ENCODE measurements around the gene ACTG1. TPM values are rescaled to one million over a fixed set of nuclear protein-coding genes. Genes with fewer than 3 reads are reported as not detected.

ACTG1 gene
- total RNA-seq, 4 donors from 2014 or later, result 1,168 to 4,304 (median 2,945) TPM

DNA sequence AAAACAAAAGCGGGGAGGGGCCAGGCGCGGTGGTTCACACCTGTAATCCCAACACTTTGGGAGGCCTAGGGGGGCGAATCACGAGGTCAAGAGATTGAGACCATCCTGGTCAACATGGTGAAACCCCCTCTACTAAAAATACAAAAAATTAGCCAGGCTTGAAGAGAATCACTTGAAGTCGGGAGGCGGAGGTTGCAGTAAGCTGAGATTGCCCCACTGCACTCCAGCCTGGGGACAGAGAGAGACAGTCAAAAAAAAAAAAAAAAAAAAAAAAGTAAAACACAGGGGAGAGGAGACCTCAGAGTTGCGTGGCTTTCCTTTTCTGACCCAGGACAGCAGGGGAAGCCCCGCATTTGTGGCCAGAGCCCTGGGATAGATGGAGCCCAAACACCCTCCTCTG, 19.9 kb downstream of the ACTG1 start:
- H3K27ac ChIP-seq, result peak overlapping the region in 2 of 3 donors; percentile 44 to 88
- peak; percentile 58 to 65 for DNase-seq
- peaks cover 20 to 44% of the 10 kb centered on the region in 2 donors for H3K4me1 ChIP-seq
- no peaks in the 10 kb centered on the region for H3K36me3 ChIP-seq
- TF ChIP-seq POLR2A (IDR thresholded peaks at IDR 0.05), result no peak
- TF ChIP-seq, protein P1, sequence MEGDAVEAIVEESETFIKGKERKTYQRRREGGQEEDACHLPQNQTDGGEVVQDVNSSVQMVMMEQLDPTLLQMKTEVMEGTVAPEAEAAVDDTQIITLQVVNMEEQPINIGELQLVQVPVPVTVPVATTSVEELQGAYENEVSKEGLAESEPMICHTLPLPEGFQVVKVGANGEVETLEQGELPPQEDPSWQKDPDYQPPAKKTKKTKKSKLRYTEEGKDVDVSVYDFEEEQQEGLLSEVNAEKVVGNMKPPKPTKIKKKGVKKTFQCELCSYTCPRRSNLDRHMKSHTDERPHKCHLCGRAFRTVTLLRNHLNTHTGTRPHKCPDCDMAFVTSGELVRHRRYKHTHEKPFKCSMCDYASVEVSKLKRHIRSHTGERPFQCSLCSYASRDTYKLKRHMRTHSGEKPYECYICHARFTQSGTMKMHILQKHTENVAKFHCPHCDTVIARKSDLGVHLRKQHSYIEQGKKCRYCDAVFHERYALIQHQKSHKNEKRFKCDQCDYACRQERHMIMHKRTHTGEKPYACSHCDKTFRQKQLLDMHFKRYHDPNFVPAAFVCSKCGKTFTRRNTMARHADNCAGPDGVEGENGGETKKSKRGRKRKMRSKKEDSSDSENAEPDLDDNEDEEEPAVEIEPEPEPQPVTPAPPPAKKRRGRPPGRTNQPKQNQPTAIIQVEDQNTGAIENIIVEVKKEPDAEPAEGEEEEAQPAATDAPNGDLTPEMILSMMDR (IDR thresholded peaks at IDR 0.05), result no peak
- no peaks in the 10 kb centered on the region for H3K27me3 ChIP-seq
- H3K4me3 ChIP-seq (replicated peaks in 1 of 3), result no peak overlapping the region
- WGBS, 2 donors, result 39 to 45% methylated on average over 9 of the region's 9 CpGs
- intact Hi-C loops (cut with DNase I), result no loop called here
- H3K9me3 ChIP-seq, result no peaks in the 10 kb centered on the region

DNA sequence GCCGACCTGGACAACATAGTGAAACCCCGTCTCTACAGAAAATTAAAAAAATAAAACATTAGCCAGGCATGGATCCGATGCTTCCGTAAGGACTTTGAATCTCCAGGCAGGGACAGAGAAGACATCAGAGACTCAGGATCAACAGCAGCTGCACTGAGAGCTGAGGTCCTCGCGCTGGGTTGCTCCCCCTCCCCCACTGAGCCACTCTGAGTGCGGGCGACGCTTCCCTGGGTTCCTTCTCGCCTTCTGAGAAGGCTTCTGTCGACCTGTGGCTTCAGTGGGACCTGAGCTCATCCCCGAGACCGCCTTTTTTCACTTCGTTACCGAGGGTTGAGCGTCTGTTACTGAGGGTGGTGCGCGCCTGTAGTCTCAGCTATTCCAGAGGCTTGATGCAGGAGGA, 20.4 kb downstream of the ACTG1 start:
- TF ChIP-seq POLR2A (IDR thresholded peaks at IDR 0.05), result no peak
- H3K27me3 ChIP-seq, result no peaks in the 10 kb centered on the region
- WGBS, 2 donors, result 33 to 52% methylated on average over 18 of the region's 18 CpGs
- H3K27ac ChIP-seq, result peak overlapping the region; percentile 26 to 88 (median 44)
- peaks cover 25 to 48% of the 10 kb centered on the region in 2 donors for H3K4me1 ChIP-seq
- intact Hi-C loops (cut with DNase I), result no loop called here
- no peak overlapping the region for H3K4me3 ChIP-seq (replicated peaks in 1 of 3)
- H3K36me3 ChIP-seq, result no peaks in the 10 kb centered on the region
- H3K9me3 ChIP-seq, result no peaks in the 10 kb centered on the region
- peak; percentile 61 to 70 for DNase-seq

DNA sequence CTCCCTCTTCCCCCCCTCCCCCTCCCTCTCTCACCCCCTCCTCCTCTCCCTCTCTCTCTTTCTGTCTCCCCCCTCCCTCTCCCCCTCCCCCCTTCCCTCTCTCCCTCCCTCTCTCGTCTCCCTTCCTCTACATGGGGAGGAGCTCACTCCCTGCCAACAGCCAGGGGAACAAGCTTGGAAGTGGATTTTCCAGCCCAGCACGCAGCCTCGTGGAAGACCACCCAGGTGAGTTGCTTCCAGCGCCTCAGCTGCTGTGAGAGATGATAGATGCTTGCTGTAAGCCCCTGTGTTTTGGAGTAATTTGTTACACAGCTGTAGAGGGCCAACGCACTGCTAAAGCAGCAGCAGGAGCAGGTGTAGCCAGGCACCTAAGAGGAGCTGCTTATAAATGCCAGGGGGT, 20.8 kb downstream of the ACTG1 start:
- Histone ChIP-seq H3K27ac (peak overlapping the region; percentile 26 to 88 (median 44)), H3K27me3 (no peaks in the 10 kb centered on the region), H3K4me1 (peaks cover 25 to 48% of the 10 kb centered on the region in 2 donors), H3K4me3 (replicated peaks in 1 of 3) (no peak overlapping the region), H3K36me3 (no peaks in the 10 kb centered on the region), H3K9me3 (no peaks in the 10 kb centered on the region)
- WGBS, 2 donors, result 16% methylated on average over 3 of the region's 5 CpGs; no CpG with 5 or more reads in 1 of the 2 donors
- DNase-seq, result peak; percentile 30 to 51
- intact Hi-C loops (cut with DNase I), result no loop called here
- TF ChIP-seq, protein P1 (IDR thresholded peaks at IDR 0.05), result no peak
- TF ChIP-seq POLR2A (IDR thresholded peaks at IDR 0.05), result no peak

DNA sequence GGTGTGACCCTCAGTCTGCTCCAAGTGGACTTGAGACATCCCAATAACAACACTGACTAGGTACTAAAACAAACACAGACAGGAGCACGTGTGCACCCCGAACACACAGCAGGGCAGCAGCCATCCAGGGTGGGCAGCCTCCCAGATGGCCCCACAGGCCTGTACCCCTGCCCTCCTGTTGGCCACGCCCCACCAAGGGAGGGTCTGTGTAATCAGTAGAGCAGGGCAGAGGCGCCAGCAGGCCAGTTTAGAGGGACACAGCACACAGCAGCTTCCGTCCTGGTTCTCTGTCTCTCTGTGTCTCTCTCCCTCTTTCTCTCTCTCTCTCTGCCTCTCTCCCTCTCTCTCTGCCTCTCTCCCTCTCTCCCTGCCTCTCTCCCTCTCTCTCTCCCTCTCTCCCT, 21.4 kb downstream of the ACTG1 start:
- intact Hi-C loops (cut with DNase I), result no loop called here

DNA sequence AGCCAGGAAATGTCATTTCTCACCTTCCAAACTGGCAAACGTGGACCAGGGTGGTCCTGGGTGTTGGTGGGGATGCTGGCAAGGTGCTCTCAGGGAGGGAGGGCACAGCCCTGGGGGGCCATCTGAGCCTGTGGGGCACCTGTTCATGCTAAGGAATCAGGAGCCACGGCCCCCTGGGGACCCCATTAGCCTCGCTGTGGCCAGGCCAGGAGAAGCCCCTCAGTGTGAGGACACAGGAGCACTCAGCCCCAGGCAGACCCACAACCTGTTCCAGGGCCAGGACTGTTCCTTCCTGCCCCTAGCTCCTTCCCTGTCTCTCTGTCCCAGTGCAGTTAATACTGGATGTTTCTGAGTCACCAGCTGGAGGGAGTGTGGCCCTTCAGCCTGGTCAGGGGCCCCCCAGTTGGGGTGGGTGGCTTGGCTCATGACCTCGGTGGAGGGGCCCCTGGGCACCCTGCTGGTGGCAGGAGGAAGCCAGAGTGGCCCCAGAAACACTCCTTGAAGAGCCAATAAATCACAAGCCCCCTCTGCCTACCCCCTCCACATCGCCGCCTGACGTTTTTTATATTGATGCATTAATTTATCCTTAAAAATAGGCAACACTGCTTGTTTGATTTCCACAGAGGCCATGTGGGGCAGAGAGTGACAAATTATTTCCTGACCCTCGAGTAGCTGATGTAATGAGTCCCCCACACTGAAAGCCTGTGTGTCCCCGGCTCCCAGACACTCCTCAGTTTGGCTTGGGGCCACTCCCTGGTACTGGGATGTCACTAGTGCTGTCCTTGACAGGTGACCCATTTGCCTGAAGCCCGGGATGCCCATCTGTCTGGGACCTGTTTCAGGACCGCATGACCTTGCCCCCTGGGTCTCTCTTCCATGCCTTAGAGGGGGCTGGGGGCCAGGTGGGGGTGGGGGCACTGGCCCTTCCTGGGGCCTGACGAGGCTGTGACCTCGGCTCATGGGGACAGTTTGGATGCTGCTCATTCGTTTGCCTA, 22.3 kb downstream of the ACTG1 start:
- peak; percentile 51 to 52 for DNase-seq

More for the DNA sequence above, 21.4 kb downstream of the ACTG1 start:
- 7 to 13% methylated on average over 5 of the region's 5 CpGs for WGBS, 2 donors
- Histone ChIP-seq H3K27ac (peak overlapping the region; percentile 44 to 88 (median 73)), H3K4me1 (peaks cover 25 to 48% of the 10 kb centered on the region in 2 donors), H3K9me3 (no peaks in the 10 kb centered on the region), H3K4me3 (replicated peaks in 1 of 3) (no peak overlapping the region), H3K36me3 (no peaks in the 10 kb centered on the region), H3K27me3 (no peaks in the 10 kb centered on the region)
- DNase-seq, result peak; percentile 97 to 99
- TF ChIP-seq, protein P1 (IDR thresholded peaks at IDR 0.05), result peak in 1 of 6 experiments; percentile 32
- TF ChIP-seq POLR2A (IDR thresholded peaks at IDR 0.05), result peak; percentile 34 to 94

More for the DNA sequence above, 22.3 kb downstream of the ACTG1 start:
- 60 to 65% methylated on average over 10 to 12 of the region's 14 CpGs for whole genome bisulfite sequencing, 2 donors
- Histone ChIP-seq H3K27me3 (no peaks in the 10 kb centered on the region), H3K9me3 (no peaks in the 10 kb centered on the region), H3K27ac (peak overlapping the region; percentile 44 to 88 (median 73)), H3K36me3 (no peaks in the 10 kb centered on the region), H3K4me1 (peaks cover 25 to 48% of the 10 kb centered on the region in 2 donors), H3K4me3 (replicated peaks in 1 of 3) (no peak overlapping the region)
- intact Hi-C loops (cut with DNase I), result no loop called here
- TF ChIP-seq POLR2A (IDR thresholded peaks at IDR 0.05), result no peak
- TF ChIP-seq, protein P1 (IDR thresholded peaks at IDR 0.05), result no peak

Measured in thyroid gland (tissue), 4 donors.